Endothelial cell (in vitro differentiated cells): ENCODE results near the gene TMTC4. TPM values are rescaled to one million over a fixed set of nuclear protein-coding genes. Genes with fewer than 3 reads are reported as not detected.
"Not testable (repeated sequence)": the region's sequence is repeated elsewhere in the genome, so short reads cannot be mapped to it uniquely, and the experiment has no call there.

Experiments used
- DNase-seq: peaks from one replicate; pipeline ENCODE4 v3.0.0; 2021; ENCODE audit warnings: low spot score
- H3K27ac Mint-ChIP-seq: one replicate; pipeline ENCODE4 v1.8.0; 2021; ENCODE audit warnings: mixed read lengths, inconsistent platforms; ENCODE audit not compliant: unreplicated experiment
- H3K27me3 Mint-ChIP-seq: one replicate; pipeline ENCODE4 v1.8.0; 2021; ENCODE audit warnings: mild to moderate bottlenecking, moderate library complexity, mixed read lengths, inconsistent platforms; ENCODE audit not compliant: unreplicated experiment
- H3K36me3 Mint-ChIP-seq: one replicate; pipeline ENCODE4 v1.8.0; 2021; ENCODE audit warnings: mild to moderate bottlenecking, low read depth, mixed read lengths, inconsistent platforms; ENCODE audit not compliant: unreplicated experiment
- H3K4me1 Mint-ChIP-seq: one replicate; pipeline ENCODE4 v1.8.0; 2021; ENCODE audit warnings: mild to moderate bottlenecking, mixed read lengths, inconsistent platforms; ENCODE audit not compliant: unreplicated experiment
- H3K4me3 Mint-ChIP-seq: one replicate; pipeline ENCODE4 v1.8.0; 2021; ENCODE audit warnings: mild to moderate bottlenecking, mixed read lengths, inconsistent platforms; ENCODE audit not compliant: unreplicated experiment
- H3K9me3 Mint-ChIP-seq: one replicate; pipeline ENCODE4 v1.8.0; 2021; ENCODE audit warnings: mixed read lengths, inconsistent platforms; ENCODE audit not compliant: unreplicated experiment
- total RNA-seq: library from RNA; stranded (reverse); fragmentation: NEBNext Ultra II Directional; extraction: Animal tissue kit (Norgen Biotek cat#: 25700); gene quantifications from one replicate; pipeline ENCODE4 v1.2.1, GENCODE V29; 2021; ENCODE audit not compliant: unreplicated experiment
- TF ChIP-seq, protein P1 (sequence below): fragments of 200-600 bp; sonication (generic); IDR thresholded peaks from one replicate; pipeline ENCODE4 v1.5.0; 2021; ENCODE audit warnings: antibody characterized with exemption; ENCODE audit not compliant: unreplicated experiment

Gene TMTC4
- total RNA-seq, 1 donor from 2014 or later, result 40.1 TPM

DNA sequence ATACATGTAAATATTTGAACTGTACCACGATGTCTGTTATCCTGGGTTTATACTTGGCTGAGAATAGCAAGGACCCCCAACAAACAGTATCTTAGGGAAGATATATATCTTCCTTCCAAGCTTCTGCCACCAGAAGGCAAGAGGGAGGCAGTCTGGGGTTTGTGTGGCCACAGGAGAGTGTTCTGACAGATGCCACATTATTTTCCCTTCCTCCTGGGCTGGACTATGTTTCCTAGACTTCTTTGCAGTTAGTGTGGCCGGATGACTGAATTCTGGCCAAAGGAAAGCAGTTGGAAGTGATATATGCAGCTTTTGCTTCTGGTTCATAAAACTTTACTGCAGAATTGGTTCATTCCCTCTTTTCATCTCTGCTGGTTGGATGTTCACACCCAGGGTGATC, 39.9 kb upstream of the TMTC4 start:
- H3K4me1 Mint-ChIP-seq, result no peaks in the 10 kb centered on the region
- H3K27ac Mint-ChIP-seq, result no peak overlapping the region
- no peak for DNase-seq
- H3K9me3 Mint-ChIP-seq, result no peaks in the 10 kb centered on the region
- TF ChIP-seq, protein P1, sequence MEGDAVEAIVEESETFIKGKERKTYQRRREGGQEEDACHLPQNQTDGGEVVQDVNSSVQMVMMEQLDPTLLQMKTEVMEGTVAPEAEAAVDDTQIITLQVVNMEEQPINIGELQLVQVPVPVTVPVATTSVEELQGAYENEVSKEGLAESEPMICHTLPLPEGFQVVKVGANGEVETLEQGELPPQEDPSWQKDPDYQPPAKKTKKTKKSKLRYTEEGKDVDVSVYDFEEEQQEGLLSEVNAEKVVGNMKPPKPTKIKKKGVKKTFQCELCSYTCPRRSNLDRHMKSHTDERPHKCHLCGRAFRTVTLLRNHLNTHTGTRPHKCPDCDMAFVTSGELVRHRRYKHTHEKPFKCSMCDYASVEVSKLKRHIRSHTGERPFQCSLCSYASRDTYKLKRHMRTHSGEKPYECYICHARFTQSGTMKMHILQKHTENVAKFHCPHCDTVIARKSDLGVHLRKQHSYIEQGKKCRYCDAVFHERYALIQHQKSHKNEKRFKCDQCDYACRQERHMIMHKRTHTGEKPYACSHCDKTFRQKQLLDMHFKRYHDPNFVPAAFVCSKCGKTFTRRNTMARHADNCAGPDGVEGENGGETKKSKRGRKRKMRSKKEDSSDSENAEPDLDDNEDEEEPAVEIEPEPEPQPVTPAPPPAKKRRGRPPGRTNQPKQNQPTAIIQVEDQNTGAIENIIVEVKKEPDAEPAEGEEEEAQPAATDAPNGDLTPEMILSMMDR, result no peak
- H3K27me3 Mint-ChIP-seq, result peaks cover 4% of the 10 kb centered on the region
- H3K4me3 Mint-ChIP-seq, result no peak overlapping the region
- H3K36me3 Mint-ChIP-seq, result no peaks in the 10 kb centered on the region

DNA sequence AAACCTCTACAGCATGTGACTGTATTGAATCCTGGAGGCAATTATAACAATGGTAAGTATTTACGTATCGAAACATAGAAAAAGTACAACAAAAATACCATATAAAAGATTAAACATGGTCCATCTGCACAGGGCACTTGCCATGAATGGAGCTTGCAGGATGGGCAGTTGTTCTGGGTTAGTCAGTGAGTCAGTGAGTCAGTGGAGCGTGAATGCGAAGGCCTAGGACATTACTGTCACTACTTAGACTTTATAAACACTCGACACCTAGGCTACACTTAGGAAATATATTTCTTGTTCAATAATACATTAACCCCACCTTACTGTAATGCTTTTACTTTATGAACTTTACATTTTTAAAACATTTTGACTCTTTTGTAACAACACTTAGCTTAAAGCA, 35.6 kb upstream of the TMTC4 start:
- Mint-ChIP-seq H3K27ac (no peak overlapping the region), H3K9me3 (no peaks in the 10 kb centered on the region), H3K4me1 (no peaks in the 10 kb centered on the region), H3K27me3 (no peaks in the 10 kb centered on the region), H3K36me3 (no peaks in the 10 kb centered on the region), H3K4me3 (no peak overlapping the region)
- TF ChIP-seq, protein P1, result no peak
- DNase-seq, result no peak

DNA sequence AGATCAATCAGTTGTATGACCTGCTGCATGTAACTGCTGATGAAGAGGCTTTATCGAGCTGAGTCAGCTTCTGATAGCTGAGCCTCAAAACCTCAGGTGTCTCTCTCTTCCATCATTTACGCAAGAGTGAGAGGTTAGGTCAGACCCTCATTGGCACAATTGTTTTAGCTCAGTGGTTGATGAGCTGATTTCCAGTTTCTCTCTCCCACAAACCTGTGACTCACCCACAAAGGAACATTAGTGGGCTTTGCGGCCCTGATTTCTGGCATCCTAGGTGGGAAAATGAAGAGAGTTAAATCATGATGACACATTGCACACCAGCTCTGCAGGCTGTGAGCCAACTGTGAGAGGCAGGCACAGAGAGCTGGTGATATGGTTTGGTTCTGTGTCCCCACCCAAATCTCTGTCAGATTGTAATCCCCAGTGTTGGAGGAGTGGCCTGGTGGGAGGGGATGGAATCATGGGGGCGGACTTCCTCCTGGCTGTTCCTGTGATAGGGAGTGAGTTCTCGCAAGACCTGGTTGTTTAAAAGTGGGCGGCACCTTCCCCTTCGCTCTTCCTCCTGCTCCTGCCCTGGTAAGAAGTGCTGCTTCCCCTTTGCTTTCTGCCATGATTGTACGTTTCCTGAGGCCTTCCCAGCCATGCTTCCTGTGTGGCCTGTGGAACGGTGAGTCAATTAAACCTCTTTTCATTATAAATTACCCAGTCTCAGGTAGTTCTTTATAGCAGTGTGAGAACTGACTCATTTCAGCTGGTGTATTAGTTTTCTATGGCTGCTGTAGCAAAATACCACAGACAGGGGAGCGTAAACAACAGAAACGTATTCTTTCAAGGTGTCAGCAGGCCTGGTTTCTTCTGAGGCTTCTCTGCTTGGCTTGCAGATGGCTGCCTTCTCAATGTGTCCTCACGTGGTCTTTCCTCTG, 33.5 kb upstream of the TMTC4 start:
- no peak overlapping the region for H3K27ac Mint-ChIP-seq
- DNase-seq, result no peak
- H3K36me3 Mint-ChIP-seq, result no peaks in the 10 kb centered on the region

DNA sequence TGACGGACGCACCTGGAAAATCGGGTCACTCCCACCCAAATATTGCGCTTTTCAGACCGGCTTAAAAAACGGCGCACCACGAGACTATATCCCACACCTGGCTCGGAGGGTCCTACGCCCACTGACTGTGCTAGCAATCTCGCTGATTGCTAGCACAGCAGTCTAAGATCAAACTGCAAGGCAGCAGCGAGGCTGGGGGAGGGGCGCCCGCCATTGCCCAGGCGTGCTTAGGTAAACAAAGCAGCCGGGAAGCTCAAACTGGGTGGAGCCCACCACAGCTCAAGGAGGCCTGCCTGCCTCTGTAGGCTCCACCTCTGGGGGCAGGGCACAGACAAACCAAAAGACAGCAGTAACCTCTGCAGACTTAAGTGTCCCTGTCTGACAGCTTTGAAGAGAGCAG, 23.7 kb upstream of the TMTC4 start:
- not testable (repeated sequence) for H3K9me3 Mint-ChIP-seq, H3K36me3 Mint-ChIP-seq, H3K27me3 Mint-ChIP-seq, DNase-seq, H3K4me3 Mint-ChIP-seq, H3K4me1 Mint-ChIP-seq, H3K27ac Mint-ChIP-seq

More for the DNA sequence above, 33.5 kb upstream of the TMTC4 start:
- TF ChIP-seq, protein P1, result no peak
- H3K4me1 Mint-ChIP-seq, result no peaks in the 10 kb centered on the region
- no peaks in the 10 kb centered on the region for H3K9me3 Mint-ChIP-seq
- no peak overlapping the region for H3K4me3 Mint-ChIP-seq
- no peaks in the 10 kb centered on the region for H3K27me3 Mint-ChIP-seq

DNA sequence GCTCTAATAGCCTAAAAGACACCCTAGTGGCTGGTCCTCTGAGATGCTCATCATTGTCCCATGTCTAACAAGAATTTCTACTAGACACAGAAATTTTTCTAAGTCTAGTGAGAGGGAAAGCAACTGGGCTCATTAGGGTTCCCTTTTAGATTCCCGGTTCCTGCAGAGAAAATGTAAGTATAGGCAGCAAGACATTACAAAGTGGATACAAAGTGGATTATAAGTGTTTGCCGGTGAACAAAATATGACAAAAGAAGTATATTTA, 20.8 kb upstream of the TMTC4 start:
- H3K27me3 Mint-ChIP-seq, result peaks cover 3% of the 10 kb centered on the region
- no peak overlapping the region for H3K27ac Mint-ChIP-seq
- H3K9me3 Mint-ChIP-seq, result no peaks in the 10 kb centered on the region
- H3K4me1 Mint-ChIP-seq, result no peaks in the 10 kb centered on the region
- peaks cover 4% of the 10 kb centered on the region for H3K36me3 Mint-ChIP-seq
- DNase-seq, result no peak
- no peak overlapping the region for H3K4me3 Mint-ChIP-seq
- TF ChIP-seq, protein P1, result no peak
